GM19328 (cell line): ENCODE results near the gene KCNT2.
"Not testable (repeated sequence)": the region's sequence is repeated elsewhere in the genome, so short reads cannot be mapped to it uniquely, and the experiment has no call there.

Experiments used
- ATAC-seq: cut with Tn5 transposase; IDR thresholded peaks from one replicate; pipeline ENCODE4 v1.9.1; 2021; ENCODE audit warnings: mild to moderate bottlenecking, moderate library complexity; ENCODE audit not compliant: unreplicated experiment

KCNT2 gene

GRCh38 chr1:196593955-196594354 is 14.3 kb downstream of the KCNT2 start:
- no peak for ATAC-seq

- ATAC-seq: no peak
These were observed 17.3 kb downstream of the KCNT2 start for GRCh38 chr1:196590959-196591358.

GRCh38 chr1:196590012-196590708 is 18.1 kb downstream of the KCNT2 start:
- no peak for ATAC-seq

GRCh38 chr1:196584696-196585095 is 23.5 kb downstream of the KCNT2 start:
- no peak for ATAC-seq

GRCh38 chr1:196577386-196577785 is 30.9 kb downstream of the KCNT2 start:
- no peak for ATAC-seq

GRCh38 chr1:196573226-196573625 is 35.0 kb downstream of the KCNT2 start:
- ATAC-seq: no peak

- ATAC-seq: no peak
These were observed 41.0 kb downstream of the KCNT2 start for GRCh38 chr1:196567238-196567637.

- no peak for ATAC-seq
These were observed 44.5 kb downstream of the KCNT2 start for GRCh38 chr1:196563768-196564167.

- no peak for ATAC-seq
These were observed 48.9 kb downstream of the KCNT2 start for GRCh38 chr1:196559314-196559713.

GRCh38 chr1:196558411-196558810 is 49.8 kb downstream of the KCNT2 start:
- no peak for ATAC-seq

- no peak for ATAC-seq
These were observed 50.4 kb downstream of the KCNT2 start for GRCh38 chr1:196557797-196558196.

- no peak for ATAC-seq
These were observed 57.5 kb downstream of the KCNT2 start for GRCh38 chr1:196550731-196551130.

- ATAC-seq: no peak
These were observed 61.7 kb downstream of the KCNT2 start for GRCh38 chr1:196546272-196547111.

GRCh38 chr1:196545222-196545621 is 63.0 kb downstream of the KCNT2 start:
- no peak for ATAC-seq

GRCh38 chr1:196544617-196545016 is 63.6 kb downstream of the KCNT2 start:
- ATAC-seq: no peak

GRCh38 chr1:196543833-196544232 is 64.4 kb downstream of the KCNT2 start:
- no peak for ATAC-seq

GRCh38 chr1:196538473-196538872 is 69.8 kb downstream of the KCNT2 start:
- no peak for ATAC-seq

- no peak for ATAC-seq
These were observed 72.5 kb downstream of the KCNT2 start for GRCh38 chr1:196535727-196536126.

- ATAC-seq: no peak
These were observed 76.3 kb downstream of the KCNT2 start for GRCh38 chr1:196531737-196532524.

GRCh38 chr1:196527919-196528318 is 80.3 kb downstream of the KCNT2 start:
- ATAC-seq: no peak

- not testable (repeated sequence) for ATAC-seq
These were observed 85.5 kb downstream of the KCNT2 start for GRCh38 chr1:196522574-196523345.
